HFFc6 (cell line): Measurements from ENCODE around the gene GASK1A. TPM values are rescaled to one million over a fixed set of nuclear protein-coding genes. Genes with fewer than 3 reads are reported as not detected.

Source experiments
- DNase-seq: peaks from one replicate; pipeline ENCODE4 v3.0.0-alpha.2; 2018
- H3K27ac Mint-ChIP-seq: 2 replicates; pipeline ENCODE4 v1.8.0; 2020; ENCODE audit warnings: mild to moderate bottlenecking, mixed read lengths
- H3K27me3 Mint-ChIP-seq: 2 replicates; pipeline ENCODE4 v1.8.0; 2021; ENCODE audit warnings: mild to moderate bottlenecking, moderate library complexity, mixed read lengths; ENCODE audit not compliant: insufficient read depth
- H3K36me3 Mint-ChIP-seq: 2 replicates; pipeline ENCODE4 v1.8.0; 2021; ENCODE audit warnings: low read depth, mixed read lengths
- H3K4me1 Mint-ChIP-seq: 2 replicates; pipeline ENCODE4 v1.8.0; 2020; ENCODE audit warnings: low read depth, mixed read lengths
- H3K4me3 Mint-ChIP-seq: 2 replicates; pipeline ENCODE4 v1.8.0; 2020; ENCODE audit warnings: mild to moderate bottlenecking, moderate library complexity, mixed read lengths
- H3K9me3 Mint-ChIP-seq: 2 replicates; pipeline ENCODE4 v1.8.0; 2020; ENCODE audit warnings: mild to moderate bottlenecking, mixed read lengths
- CTCF ChIP-seq: fragments of 200-600 bp; sonication (generic); IDR thresholded peaks from 2 replicates; pipeline ENCODE4 v1.5.0; 2021; ENCODE audit warnings: antibody characterized with exemption, mild to moderate bottlenecking
- total RNA-seq, 6 experiments: library from RNA; stranded (reverse); fragmentation: NEBNext Ultra II Directional; extraction: Animal tissue kit (Norgen Biotek cat#: 25700); gene quantifications; 2 replicates in 1 of 6; 3 replicates in 5 of 6; pipeline ENCODE4 v1.2.3, GENCODE V29; 2021

GASK1A gene
- total RNA-seq, 6 experiments from 2014 or later = not detected

- Mint-ChIP-seq H3K27me3 (peaks cover 14% of the 10 kb centered on the region), H3K9me3 (no peaks in the 10 kb centered on the region), H3K27ac (no peak overlapping the region), H3K36me3 (no peaks in the 10 kb centered on the region), H3K4me3 (no peak overlapping the region), H3K4me1 (no peaks in the 10 kb centered on the region)
- no peak for TF ChIP-seq CTCF
- DNase-seq = no peak
Observed at GRCh38 chr3:43015991-43016865, 37.1 kb downstream of the GASK1A start.

DNA sequence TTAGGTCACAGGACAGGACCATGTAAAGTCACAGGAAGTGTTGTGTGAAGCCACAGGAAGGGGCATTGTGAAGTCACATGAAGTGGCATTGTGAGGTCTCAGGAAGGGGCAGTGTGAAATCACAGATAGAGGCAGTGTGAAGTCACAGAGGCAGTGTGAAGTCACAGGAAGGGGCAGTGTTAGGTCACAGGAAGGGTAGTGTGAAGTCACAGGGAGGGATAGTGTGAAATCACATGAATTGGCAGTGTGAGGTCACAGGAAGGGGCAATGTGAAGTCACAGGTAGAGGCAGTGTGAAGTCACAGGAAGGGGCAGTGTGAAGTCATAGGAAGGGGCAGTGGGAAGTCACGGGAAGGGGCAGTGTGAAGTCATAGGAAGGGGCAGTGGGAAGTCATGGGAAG lies 37.9 kb downstream of the GASK1A start:
- DNase-seq = no peak
- Mint-ChIP-seq H3K27me3 (peaks cover 17% of the 10 kb centered on the region), H3K4me1 (no peaks in the 10 kb centered on the region), H3K27ac (no peak overlapping the region), H3K36me3 (no peaks in the 10 kb centered on the region), H3K9me3 (no peaks in the 10 kb centered on the region), H3K4me3 (no peak overlapping the region)
- TF ChIP-seq CTCF = no peak

- Mint-ChIP-seq H3K27ac (no peak overlapping the region), H3K27me3 (peaks cover 20% of the 10 kb centered on the region), H3K36me3 (no peaks in the 10 kb centered on the region), H3K4me3 (no peak overlapping the region), H3K4me1 (no peaks in the 10 kb centered on the region), H3K9me3 (no peaks in the 10 kb centered on the region)
- TF ChIP-seq CTCF = no peak
- DNase-seq = no peak
Observed at GRCh38 chr3:43017593-43018195, 38.6 kb downstream of the GASK1A start.

- H3K27ac Mint-ChIP-seq = no peak overlapping the region
- no peaks in the 10 kb centered on the region for H3K9me3 Mint-ChIP-seq
- no peaks in the 10 kb centered on the region for H3K36me3 Mint-ChIP-seq
- DNase-seq = no peak
- H3K4me1 Mint-ChIP-seq = no peaks in the 10 kb centered on the region
- no peak overlapping the region for H3K4me3 Mint-ChIP-seq
- TF ChIP-seq CTCF = no peak
- peaks cover 24% of the 10 kb centered on the region for H3K27me3 Mint-ChIP-seq
Observed at GRCh38 chr3:43018246-43018645, 39.1 kb downstream of the GASK1A start.

DNA sequence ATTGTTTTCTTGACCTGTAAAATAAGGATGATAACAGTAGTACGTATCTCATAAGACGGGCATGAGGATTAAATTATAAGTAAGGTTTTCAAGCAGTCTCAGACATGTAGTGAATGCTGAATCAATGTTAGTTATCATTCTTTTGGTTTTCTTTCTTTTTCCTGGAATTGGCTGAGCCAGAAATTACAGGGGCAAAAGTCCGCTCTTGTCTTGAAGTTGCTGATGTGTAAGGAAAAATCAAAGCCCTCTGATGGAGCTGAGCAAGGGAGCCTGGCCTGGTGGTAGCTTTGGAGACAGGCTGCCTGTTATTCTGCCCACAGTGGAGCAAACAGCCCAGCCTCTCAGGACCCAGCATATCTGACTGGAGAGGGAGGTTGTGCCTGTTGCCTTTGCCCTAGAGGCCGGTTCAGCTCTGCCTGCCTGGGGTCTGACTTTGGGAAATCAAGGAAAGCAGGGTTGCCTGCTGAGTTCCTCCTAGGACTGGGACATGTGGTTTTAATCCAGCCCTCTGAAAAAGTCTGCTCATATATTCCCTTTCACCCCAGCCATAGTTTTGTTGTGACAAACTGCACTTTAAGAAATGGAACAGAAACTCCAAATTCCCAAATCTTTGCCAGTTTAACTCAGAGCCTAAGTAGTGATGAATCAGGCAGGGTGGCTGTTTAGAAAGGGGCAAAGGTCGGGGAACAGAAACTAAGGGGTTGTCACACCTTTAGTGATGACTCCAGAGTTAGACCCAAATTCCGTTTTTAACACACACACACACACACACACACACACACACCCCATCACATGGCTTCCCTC lies 40.1 kb downstream of the GASK1A start:
- H3K4me1 Mint-ChIP-seq = no peaks in the 10 kb centered on the region
- no peak overlapping the region for H3K27ac Mint-ChIP-seq
- TF ChIP-seq CTCF = no peak
- H3K27me3 Mint-ChIP-seq = peaks cover 26% of the 10 kb centered on the region
- no peaks in the 10 kb centered on the region for H3K36me3 Mint-ChIP-seq
- H3K4me3 Mint-ChIP-seq = no peak overlapping the region
- no peaks in the 10 kb centered on the region for H3K9me3 Mint-ChIP-seq
- DNase-seq = no peak
